ENCODE results near the gene SEMA4D.

- TF ChIP-seq, protein P1, sequence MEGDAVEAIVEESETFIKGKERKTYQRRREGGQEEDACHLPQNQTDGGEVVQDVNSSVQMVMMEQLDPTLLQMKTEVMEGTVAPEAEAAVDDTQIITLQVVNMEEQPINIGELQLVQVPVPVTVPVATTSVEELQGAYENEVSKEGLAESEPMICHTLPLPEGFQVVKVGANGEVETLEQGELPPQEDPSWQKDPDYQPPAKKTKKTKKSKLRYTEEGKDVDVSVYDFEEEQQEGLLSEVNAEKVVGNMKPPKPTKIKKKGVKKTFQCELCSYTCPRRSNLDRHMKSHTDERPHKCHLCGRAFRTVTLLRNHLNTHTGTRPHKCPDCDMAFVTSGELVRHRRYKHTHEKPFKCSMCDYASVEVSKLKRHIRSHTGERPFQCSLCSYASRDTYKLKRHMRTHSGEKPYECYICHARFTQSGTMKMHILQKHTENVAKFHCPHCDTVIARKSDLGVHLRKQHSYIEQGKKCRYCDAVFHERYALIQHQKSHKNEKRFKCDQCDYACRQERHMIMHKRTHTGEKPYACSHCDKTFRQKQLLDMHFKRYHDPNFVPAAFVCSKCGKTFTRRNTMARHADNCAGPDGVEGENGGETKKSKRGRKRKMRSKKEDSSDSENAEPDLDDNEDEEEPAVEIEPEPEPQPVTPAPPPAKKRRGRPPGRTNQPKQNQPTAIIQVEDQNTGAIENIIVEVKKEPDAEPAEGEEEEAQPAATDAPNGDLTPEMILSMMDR (conservative IDR thresholded peaks at IDR 0.05; ENCODE audit: low read depth, low read length) = no peak
- no peak for TF ChIP-seq EZH2phosphoT487 (IDR thresholded peaks at IDR 0.05; ENCODE audit: borderline replicate concordance, low read length)
Observed at GRCh38 chr9:89346696-89347095, 151.2 kb downstream of the SEMA4D start.
